A673 (cell line): ENCODE measurements around the gene ZNF385B. TPM values are rescaled to one million over a fixed set of nuclear protein-coding genes. Genes with fewer than 3 reads are reported as not detected.

ENCODE experiments used
- BruUV-seq: library from RNA; stranded (reverse); fragments of 400-500 nt; replicated peaks from 2 replicates; lab custom pipeline; 2021; lab: Mats Ljungman, UMichigan
- CTCF ChIA-PET: fragments of 300-600 bp; sonication (Branson Sonifier 250); formaldehyde crosslinking; loops from one replicate; lab custom pipeline; 2022; ENCODE audit warnings: antibody characterized with exemption; lab: Charles Lee
- POLR2A ChIA-PET: fragments of 300-600 bp; sonication (Branson Sonifier 250); formaldehyde crosslinking; loops from one replicate; lab custom pipeline; 2022; ENCODE audit warnings: antibody characterized with exemption; ENCODE audit not compliant: low non-redundant PET; lab: Charles Lee
- DNase-seq: peaks from one replicate; pipeline ENCODE4 v3.0.0-alpha.2; 2015; ENCODE audit warnings: low spot score
- H3K27ac ChIP-seq: fragments of 200-600 bp; sonication (generic); 2 replicates; pipeline ENCODE4 v1.5.1; 2016; ENCODE audit warnings: mixed run types, low read depth, mild to moderate bottlenecking, mixed read lengths, antibody characterized with exemption, low read length; ENCODE audit not compliant: poor library complexity, severe bottlenecking
- H3K27me3 ChIP-seq: fragments of 200-600 bp; sonication (generic); replicated peaks from 2 replicates; pipeline ENCODE4 v1.6.1; 2017; ENCODE audit warnings: mixed run types, low read depth, mild to moderate bottlenecking, mixed read lengths, antibody characterized with exemption, low read length; ENCODE audit not compliant: insufficient read depth, poor library complexity
- H3K36me3 ChIP-seq: fragments of 200-600 bp; sonication (generic); 2 replicates; pipeline ENCODE4 v1.6.1; 2016; ENCODE audit warnings: mixed run types, mild to moderate bottlenecking, mixed read lengths, antibody characterized with exemption, low read length; ENCODE audit not compliant: insufficient read depth, poor library complexity, severe bottlenecking
- H3K4me1 ChIP-seq: fragments of 200-600 bp; sonication (generic); 2 replicates; pipeline ENCODE4 v1.6.1; 2017; ENCODE audit warnings: mixed run types, mild to moderate bottlenecking, mixed read lengths, antibody characterized with exemption, low read length; ENCODE audit not compliant: insufficient read depth, poor library complexity, severe bottlenecking
- H3K4me3 ChIP-seq: fragments of 200-600 bp; sonication (generic); 2 replicates; pipeline ENCODE4 v1.5.1; 2016; ENCODE audit warnings: low read depth, mixed run types, mild to moderate bottlenecking, mixed read lengths, low read length; ENCODE audit not compliant: poor library complexity, severe bottlenecking
- H3K9me3 ChIP-seq: fragments of 200-600 bp; sonication (generic); 2 replicates; pipeline ENCODE4 v1.6.1; 2016; ENCODE audit warnings: mixed run types, low read depth, mild to moderate bottlenecking, mixed read lengths, antibody characterized with exemption, low read length; ENCODE audit not compliant: poor library complexity, severe bottlenecking
- CTCF ChIP-seq: fragments of 300-800, 200-600 bp; sonication (generic); conservative IDR thresholded peaks from 2 replicates; pipeline ENCODE4 v1.5.1; 2017; ENCODE audit warnings: low read depth, mild to moderate bottlenecking, antibody characterized with exemption, low read length, moderate library complexity, mixed read lengths
- EZH2 ChIP-seq: fragments of 200-600 bp; sonication (generic); IDR thresholded peaks from 2 replicates; pipeline ENCODE4 v1.6.1; 2017; ENCODE audit warnings: borderline replicate concordance, low read depth, mild to moderate bottlenecking, mixed read lengths, antibody characterized with exemption, low read length; ENCODE audit not compliant: poor library complexity, severe bottlenecking
- intact Hi-C: fragments of 100-400 bp; cut with micrococcal nuclease; formaldehyde crosslinking; loops from one replicate; pipeline ENCODE4 v1.10.0; 2022; ENCODE audit not compliant: unreplicated experiment
- total RNA-seq: library from RNA; stranded (reverse); gene quantifications from 2 replicates; pipeline ENCODE4 v1.2.3, GENCODE V29; 2021

The ZNF385B gene
- total RNA-seq, 1 experiment from 2014 or later = not detected

- Histone ChIP-seq H3K27me3 (no peaks in the 10 kb centered on the region), H3K4me1 (no peaks in the 10 kb centered on the region), H3K9me3 (no peaks in the 10 kb centered on the region), H3K4me3 (no peak overlapping the region), H3K27ac (no peak overlapping the region), H3K36me3 (no peaks in the 10 kb centered on the region)
- intact Hi-C loops = no loop called here
- TF ChIP-seq EZH2 (no peak), CTCF (no peak)
- ChIA-PET POLR2A (no interaction called here), CTCF (no interaction called here)
- no TSS peak for BruUV-seq
- no peak for DNase-seq
These were observed 235.2 kb downstream of the ZNF385B start for GRCh38 chr2:179626261-179626660.

- POLR2A ChIA-PET = no interaction called here
- intact Hi-C loops = no loop called here
- no TSS peak for BruUV-seq
- no peak overlapping the region for H3K27ac ChIP-seq
- H3K4me3 ChIP-seq = no peak overlapping the region
- TF ChIP-seq CTCF (no peak), EZH2 (no peak)
- no peaks in the 10 kb centered on the region for H3K36me3 ChIP-seq
- H3K27me3 ChIP-seq = no peaks in the 10 kb centered on the region
- no peak for DNase-seq
- no peaks in the 10 kb centered on the region for H3K9me3 ChIP-seq
- CTCF ChIA-PET = no interaction called here
- no peaks in the 10 kb centered on the region for H3K4me1 ChIP-seq
These were observed 238.6 kb downstream of the ZNF385B start for GRCh38 chr2:179622635-179623300.

- DNase-seq = no peak
- Histone ChIP-seq H3K27ac (no peak overlapping the region), H3K4me3 (no peak overlapping the region), H3K36me3 (no peaks in the 10 kb centered on the region), H3K9me3 (no peaks in the 10 kb centered on the region), H3K27me3 (no peaks in the 10 kb centered on the region), H3K4me1 (no peaks in the 10 kb centered on the region)
- TF ChIP-seq CTCF = no peak
- TF ChIP-seq EZH2 = no peak
- intact Hi-C loops = no loop called here
- BruUV-seq = no TSS peak
- ChIA-PET CTCF (no interaction called here), POLR2A (no interaction called here)
These were observed 239.3 kb downstream of the ZNF385B start for GRCh38 chr2:179622112-179622511.
